Measurements from ENCODE around the gene RPS6KC1. TPM values are rescaled to one million over a fixed set of nuclear protein-coding genes. Genes with fewer than 3 reads are reported as not detected.

Gene RPS6KC1
- total and polyA plus RNA-seq, 9 of the 15 experiments (the other 6 are each of a cell fraction or from before 2014, with no cell fraction given): 4.3 to 34.6 (median 20.9) TPM

GRCh38 chr1:213015099-213016050 is 35.7 kb upstream of the RPS6KC1 start, which contains the start of gene ANGEL2 (continued):
- no peak for TF ChIP-seq GTF2A2 (tag; IDR thresholded peaks at IDR 0.05)
- TF ChIP-seq CREB1 (IDR thresholded peaks at IDR 0.05): peak; percentile 58; the same call in 1 of the 2 replicates
- TF ChIP-seq CREB1 (CRISPR knock-in tag; IDR thresholded peaks at IDR 0.05): peak; percentile 51; the same call in 1 of the 2 replicates
- TF ChIP-seq FOXA1 (IDR thresholded peaks at IDR 0.05; ENCODE audit: borderline replicate concordance): no peak
- TF ChIP-seq HMGN3 (IDR thresholded peaks at IDR 0.05; ENCODE audit: borderline replicate concordance, extremely low read depth, insufficient read length, low read depth, low read length): peak; percentile 65
- peak; percentile 51 for TF ChIP-seq RB1 (IDR thresholded peaks at IDR 0.05; ENCODE audit: low read depth)
- TF ChIP-seq NFIC (IDR thresholded peaks at IDR 0.05): peak; percentile 51
- TF ChIP-seq SUPT5H (IDR thresholded peaks at IDR 0.05): peak; percentile 82
- no peak for TF ChIP-seq FUS (optimal IDR thresholded peaks at IDR 0.05; ENCODE audit: low read depth, low read length)
- TF ChIP-seq RHOXF2B (CRISPR knock-in tag; conservative IDR thresholded peaks at IDR 0.05): peak; percentile 26; the same call in 1 of the 2 replicates
- no peak for TF ChIP-seq ZNF311 (CRISPR knock-in tag; IDR thresholded peaks at IDR 0.05)
- TF ChIP-seq, protein P1, sequence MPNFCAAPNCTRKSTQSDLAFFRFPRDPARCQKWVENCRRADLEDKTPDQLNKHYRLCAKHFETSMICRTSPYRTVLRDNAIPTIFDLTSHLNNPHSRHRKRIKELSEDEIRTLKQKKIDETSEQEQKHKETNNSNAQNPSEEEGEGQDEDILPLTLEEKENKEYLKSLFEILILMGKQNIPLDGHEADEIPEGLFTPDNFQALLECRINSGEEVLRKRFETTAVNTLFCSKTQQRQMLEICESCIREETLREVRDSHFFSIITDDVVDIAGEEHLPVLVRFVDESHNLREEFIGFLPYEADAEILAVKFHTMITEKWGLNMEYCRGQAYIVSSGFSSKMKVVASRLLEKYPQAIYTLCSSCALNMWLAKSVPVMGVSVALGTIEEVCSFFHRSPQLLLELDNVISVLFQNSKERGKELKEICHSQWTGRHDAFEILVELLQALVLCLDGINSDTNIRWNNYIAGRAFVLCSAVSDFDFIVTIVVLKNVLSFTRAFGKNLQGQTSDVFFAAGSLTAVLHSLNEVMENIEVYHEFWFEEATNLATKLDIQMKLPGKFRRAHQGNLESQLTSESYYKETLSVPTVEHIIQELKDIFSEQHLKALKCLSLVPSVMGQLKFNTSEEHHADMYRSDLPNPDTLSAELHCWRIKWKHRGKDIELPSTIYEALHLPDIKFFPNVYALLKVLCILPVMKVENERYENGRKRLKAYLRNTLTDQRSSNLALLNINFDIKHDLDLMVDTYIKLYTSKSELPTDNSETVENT (CRISPR knock-in tag; IDR thresholded peaks at IDR 0.05): peak; percentile 58; the same call in 1 of the 2 replicates
- TF ChIP-seq NR2C1 (IDR thresholded peaks at IDR 0.05): peak; percentile 87
- peak; percentile 93 for TF ChIP-seq NR2C1 (tag; IDR thresholded peaks at IDR 0.05)
- TF ChIP-seq DPF2 (IDR thresholded peaks at IDR 0.05): no peak
- peak; percentile 76 for TF ChIP-seq LCOR (CRISPR knock-in tag; IDR thresholded peaks at IDR 0.05)
- no peak for TF ChIP-seq ZNF121 (CRISPR knock-in tag; conservative IDR thresholded peaks at IDR 0.05)
- TF ChIP-seq DEAF1 (CRISPR knock-in tag; IDR thresholded peaks at IDR 0.05): no peak
- TF ChIP-seq MTA1 (IDR thresholded peaks at IDR 0.05; ENCODE audit: borderline replicate concordance): no peak
- no peak for TF ChIP-seq COPS2 (conservative IDR thresholded peaks at IDR 0.05)
- TF ChIP-seq, protein P2, sequence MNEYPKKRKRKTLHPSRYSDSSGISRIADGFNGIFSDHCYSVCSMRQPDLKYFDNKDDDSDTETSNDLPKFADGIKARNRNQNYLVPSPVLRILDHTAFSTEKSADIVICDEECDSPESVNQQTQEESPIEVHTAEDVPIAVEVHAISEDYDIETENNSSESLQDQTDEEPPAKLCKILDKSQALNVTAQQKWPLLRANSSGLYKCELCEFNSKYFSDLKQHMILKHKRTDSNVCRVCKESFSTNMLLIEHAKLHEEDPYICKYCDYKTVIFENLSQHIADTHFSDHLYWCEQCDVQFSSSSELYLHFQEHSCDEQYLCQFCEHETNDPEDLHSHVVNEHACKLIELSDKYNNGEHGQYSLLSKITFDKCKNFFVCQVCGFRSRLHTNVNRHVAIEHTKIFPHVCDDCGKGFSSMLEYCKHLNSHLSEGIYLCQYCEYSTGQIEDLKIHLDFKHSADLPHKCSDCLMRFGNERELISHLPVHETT (CRISPR knock-in tag; conservative IDR thresholded peaks at IDR 0.05 in 1 of 2, IDR thresholded peaks at IDR 0.05 in 1 of 2): peak in 1 of 2 experiments; percentile 82; a peak in 2 of 4 replicates
- peak; percentile 25 for TF ChIP-seq SETDB1 (IDR thresholded peaks at IDR 0.05; ENCODE audit: low read length)

All from K562 (cell line).